Stimulated activated CD8-positive, alpha-beta memory T cell treated with anti-CD3 and anti-CD28 coated beads, Interleukin-15, amount 100 ng/mL, for 4 hours (primary cell): ENCODE data around the gene ISYNA1.
A peak's percentile ranks its signal among the peaks of the same experiment; 100 is the strongest.

ENCODE experiments used
- DNase-seq, 2 donors: peaks; one replicate each; pipeline ENCODE4 v3.0.0-alpha.2; 2020; ENCODE audit warnings: low read depth in 2 of 2

Gene ISYNA1

GRCh38 chr19:18443831-18444230, 5.9 kb upstream of the ISYNA1 start:
- DNase-seq, result no peak

GRCh38 chr19:18443406-18443805, 5.5 kb upstream of the ISYNA1 start:
- DNase-seq, result no peak

GRCh38 chr19:18442941-18443340, 5.0 kb upstream of the ISYNA1 start:
- DNase-seq, result no peak

- DNase-seq, result no peak
These were observed 4.2 kb upstream of the ISYNA1 start for GRCh38 chr19:18441804-18442788.

GRCh38 chr19:18440936-18441803, 3.2 kb upstream of the ISYNA1 start:
- no peak for DNase-seq

- DNase-seq, result no peak
These were observed 2.5 kb upstream of the ISYNA1 start for GRCh38 chr19:18440415-18440877.

- DNase-seq, result no peak
These were observed 1.9 kb upstream of the ISYNA1 start for GRCh38 chr19:18439910-18440237.

- DNase-seq, result no peak
These were observed 1.3 kb upstream of the ISYNA1 start for GRCh38 chr19:18439025-18439909.

GRCh38 chr19:18438331-18439024, 545 bp upstream of the ISYNA1 start:
- no peak for DNase-seq

GRCh38 chr19:18436671-18437490, 1.1 kb downstream of the ISYNA1 start:
- DNase-seq, result peak; percentile 71 to 73

GRCh38 chr19:18435842-18436670, 1.9 kb downstream of the ISYNA1 start:
- DNase-seq, result no peak

- no peak for DNase-seq
These were observed 2.6 kb downstream of the ISYNA1 start for GRCh38 chr19:18435178-18435841.

- DNase-seq, result no peak
These were observed 3.3 kb downstream of the ISYNA1 start for GRCh38 chr19:18434411-18435175.

- DNase-seq, result no peak
These were observed 4.1 kb downstream of the ISYNA1 start for GRCh38 chr19:18433735-18434398.

GRCh38 chr19:18433015-18433691, 4.8 kb downstream of the ISYNA1 start:
- DNase-seq, result no peak

GRCh38 chr19:18432275-18433014, 5.5 kb downstream of the ISYNA1 start:
- DNase-seq, result no peak
